Stomach (tissue), 9 donors: ENCODE measurements around the gene TRIM62. TPM values are rescaled to one million over a fixed set of nuclear protein-coding genes. Genes with fewer than 3 reads are reported as not detected.

Experiments used
- DNase-seq, 2 donors: peaks; one replicate each; pipeline versions ENCODE4 v3.0.0 to v3.0.0-alpha.2; 2013 to 2019
- H3K27ac ChIP-seq, 5 donors: fragments of 200-600 bp in 4 of 5; sonication (generic) in 4 of 5; one replicate each; pipeline ENCODE4 v1.5.1; 2013 to 2019; ENCODE audit warnings: mild to moderate bottlenecking in 1 of 5, moderate library complexity in 1 of 5
- H3K27me3 ChIP-seq, 3 donors: fragments of 200-600 bp; sonication (generic); one replicate each; pipeline ENCODE4 v1.5.1; 2017 to 2019; ENCODE audit warnings: mixed run types in 1 of 3
- H3K36me3 ChIP-seq, 4 donors: fragments of 200-600 bp; sonication (generic); 1 replicate in 3 of 4; 2 replicates in 1 of 4; pipeline ENCODE4 v1.5.1; 2016 to 2019
- H3K4me1 ChIP-seq, 4 donors: fragments of 200-600 bp; sonication (generic); one replicate each; pipeline ENCODE4 v1.5.1; 2016 to 2019
- H3K4me3 ChIP-seq, 4 donors: fragments of 200-600 bp; sonication (generic) in 3 of 4; one replicate each; pipeline ENCODE4 v1.5.1; 2016 to 2019; ENCODE audit warnings: mild to moderate bottlenecking in 1 of 4
- H3K9me3 ChIP-seq, 4 donors: fragments of 200-600 bp; sonication (generic); one replicate each; pipeline ENCODE4 v1.5.1; 2016 to 2019
- EP300 ChIP-seq: sonication (generic); formaldehyde crosslinking; IDR thresholded peaks from one replicate; pipeline ENCODE4 v1.6.1; 2017; ENCODE audit warnings: antibody characterized with exemption
- POLR2A ChIP-seq, 4 donors: fragments of 450-650 bp; IDR thresholded peaks; one replicate each; pipeline ENCODE4 v1.6.1; 2016; ENCODE audit warnings: antibody characterized with exemption in 4 of 4, control low read depth in 2 of 4, mild to moderate bottlenecking in 1 of 4, moderate library complexity in 1 of 4
- POLR2AphosphoS5 ChIP-seq, 3 donors: sonication (generic); formaldehyde crosslinking; IDR thresholded peaks; one replicate each; pipeline ENCODE4 v1.6.1; 2016; ENCODE audit warnings: antibody characterized with exemption in 3 of 3
- WGBS, 5 donors: extraction: QIAGEN DNeasy Blood & Tissue Kit in 3 of 5; methylation state at CpG; one replicate each; pipeline versions ENCODE4 v1.1.5 to v1.1.7; 2013 to 2018; 5-methylcytosine and 5-hydroxymethylcytosine counted together
- intact Hi-C: fragments of 100-400 bp; cut with DNase I; formaldehyde crosslinking; loops from one replicate; pipeline ENCODE4 v1.15.1; 2023; ENCODE audit warnings: low total_unique reads
- polyA plus RNA-seq, 3 donors: library from polyadenylated mRNA; stranded (reverse); fragments of 200-250 nt; gene quantifications; one replicate each; pipeline ENCODE4 v1.2.3, GENCODE V29; 2013
- total RNA-seq, 5 donors: library from RNA; depleted of rRNA; stranded (reverse); fragments of >200 nt; gene quantifications; one replicate each; pipeline versions ENCODE4 v1.1.0 to v1.2.3, GENCODE V29; 2014 to 2016
- TF ChIP-seq, protein P1 (sequence below), 7 experiments: fragments of 450-650 bp in 4 of 7; fragments of 200-600 bp in 3 of 7; sonication (generic) in 3 of 7; IDR thresholded peaks; one replicate each; pipeline ENCODE4 v1.5.1; 2016 to 2019; ENCODE audit warnings: antibody characterized with exemption in 7 of 7, control low read depth in 2 of 7, mild to moderate bottlenecking in 1 of 7
- donor health status: healthy with polysubstance abuse.
- donor health status: Bipolar disorder and iron deficiency.
- donor health status: healthy.

TRIM62 gene
- total and polyA plus RNA-seq, 8 donors = 0.76 to 18.1 (median 3.1) TPM

DNA sequence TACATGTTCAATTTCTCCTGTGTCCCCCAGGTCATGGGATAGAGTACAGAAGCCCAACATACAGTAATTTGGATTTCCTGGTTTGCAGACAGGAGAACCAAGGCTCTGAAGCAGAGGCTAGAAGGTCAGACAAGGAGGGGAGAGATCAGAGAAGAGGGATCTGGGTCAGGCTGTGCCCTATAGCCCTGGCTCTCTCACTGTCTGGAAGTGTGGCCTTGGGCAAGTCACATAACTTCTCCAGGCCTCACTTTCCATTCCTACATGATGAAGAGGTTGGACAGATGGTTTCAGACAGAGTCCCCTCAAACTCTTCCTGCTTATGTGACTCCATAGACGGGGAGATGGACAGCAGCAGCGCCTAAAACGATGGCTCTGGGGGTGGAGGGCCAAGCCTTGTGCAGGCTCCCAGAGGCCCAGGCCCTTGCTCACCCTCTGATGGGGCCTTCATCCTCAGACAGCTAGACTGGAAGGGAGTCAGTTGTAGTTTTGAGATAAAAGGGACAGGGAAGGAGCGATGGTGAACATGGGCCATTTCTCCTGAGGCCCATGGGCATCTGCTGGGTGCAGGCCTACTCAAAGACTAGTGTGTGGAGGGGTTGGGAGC, 2.9 kb downstream of the TRIM62 start:
- H3K27me3 ChIP-seq = no peaks in the 10 kb centered on the region
- TF ChIP-seq EP300 (no peak), POLR2AphosphoS5 (IDR thresholded peaks at IDR 0.05) (no peak), POLR2A (IDR thresholded peaks at IDR 0.05) (no peak)
- TF ChIP-seq, protein P1, sequence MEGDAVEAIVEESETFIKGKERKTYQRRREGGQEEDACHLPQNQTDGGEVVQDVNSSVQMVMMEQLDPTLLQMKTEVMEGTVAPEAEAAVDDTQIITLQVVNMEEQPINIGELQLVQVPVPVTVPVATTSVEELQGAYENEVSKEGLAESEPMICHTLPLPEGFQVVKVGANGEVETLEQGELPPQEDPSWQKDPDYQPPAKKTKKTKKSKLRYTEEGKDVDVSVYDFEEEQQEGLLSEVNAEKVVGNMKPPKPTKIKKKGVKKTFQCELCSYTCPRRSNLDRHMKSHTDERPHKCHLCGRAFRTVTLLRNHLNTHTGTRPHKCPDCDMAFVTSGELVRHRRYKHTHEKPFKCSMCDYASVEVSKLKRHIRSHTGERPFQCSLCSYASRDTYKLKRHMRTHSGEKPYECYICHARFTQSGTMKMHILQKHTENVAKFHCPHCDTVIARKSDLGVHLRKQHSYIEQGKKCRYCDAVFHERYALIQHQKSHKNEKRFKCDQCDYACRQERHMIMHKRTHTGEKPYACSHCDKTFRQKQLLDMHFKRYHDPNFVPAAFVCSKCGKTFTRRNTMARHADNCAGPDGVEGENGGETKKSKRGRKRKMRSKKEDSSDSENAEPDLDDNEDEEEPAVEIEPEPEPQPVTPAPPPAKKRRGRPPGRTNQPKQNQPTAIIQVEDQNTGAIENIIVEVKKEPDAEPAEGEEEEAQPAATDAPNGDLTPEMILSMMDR (IDR thresholded peaks at IDR 0.05) = no peak
- H3K36me3 ChIP-seq = peaks cover 0 to 34% (median 15%) of the 10 kb centered on the region in 4 donors
- H3K9me3 ChIP-seq = no peaks in the 10 kb centered on the region
- intact Hi-C loops = no loop called here
- peaks cover 12 to 29% (median 25%) of the 10 kb centered on the region in 4 donors for H3K4me1 ChIP-seq
- DNase-seq = no peak
- no peak overlapping the region for H3K27ac ChIP-seq
- no peak overlapping the region for H3K4me3 ChIP-seq
- 91 to 98% (median 92%) methylated on average over 4 of the region's 4 CpGs for WGBS, 5 donors

DNA sequence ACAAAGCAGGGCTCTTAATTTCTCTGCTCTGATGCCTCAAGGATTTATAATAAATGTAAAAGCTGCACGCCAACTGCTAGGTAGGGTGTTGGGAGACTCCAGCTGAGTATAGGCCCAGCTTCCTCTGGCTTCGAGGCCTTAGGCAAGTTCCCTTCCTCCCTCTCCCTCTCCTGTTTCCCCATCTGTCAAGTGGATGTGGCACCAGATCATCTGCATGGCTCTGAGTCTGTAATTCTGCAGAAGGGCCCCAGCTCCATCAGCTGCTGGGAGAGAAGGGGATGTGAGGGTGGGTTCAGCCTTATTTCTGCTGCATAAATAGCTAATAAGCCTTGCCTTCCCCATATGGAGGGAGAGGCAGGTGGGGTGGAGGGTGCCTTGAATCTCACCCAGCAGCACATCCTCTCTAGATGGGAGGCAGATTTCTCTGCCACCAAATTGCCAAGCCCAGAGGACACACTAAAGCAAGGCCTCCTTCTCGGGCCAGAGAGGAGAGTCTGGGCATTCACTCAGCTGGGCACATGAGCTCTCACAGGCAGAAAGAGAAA, 3.8 kb downstream of the TRIM62 start:
- no peaks in the 10 kb centered on the region for H3K9me3 ChIP-seq
- 67 to 100% (median 81%) methylated on average over 2 to 3 of the region's 3 CpGs for WGBS, 5 donors
- H3K27ac ChIP-seq = no peak overlapping the region
- H3K27me3 ChIP-seq = no peaks in the 10 kb centered on the region
- TF ChIP-seq, protein P1 (IDR thresholded peaks at IDR 0.05) = no peak
- no peak for TF ChIP-seq EP300
- intact Hi-C loops = no loop called here
- H3K4me1 ChIP-seq = peaks cover 12 to 28% (median 25%) of the 10 kb centered on the region in 4 donors
- no peak for DNase-seq
- H3K4me3 ChIP-seq = no peak overlapping the region
- peaks cover 0 to 34% (median 15%) of the 10 kb centered on the region in 4 donors for H3K36me3 ChIP-seq

DNA sequence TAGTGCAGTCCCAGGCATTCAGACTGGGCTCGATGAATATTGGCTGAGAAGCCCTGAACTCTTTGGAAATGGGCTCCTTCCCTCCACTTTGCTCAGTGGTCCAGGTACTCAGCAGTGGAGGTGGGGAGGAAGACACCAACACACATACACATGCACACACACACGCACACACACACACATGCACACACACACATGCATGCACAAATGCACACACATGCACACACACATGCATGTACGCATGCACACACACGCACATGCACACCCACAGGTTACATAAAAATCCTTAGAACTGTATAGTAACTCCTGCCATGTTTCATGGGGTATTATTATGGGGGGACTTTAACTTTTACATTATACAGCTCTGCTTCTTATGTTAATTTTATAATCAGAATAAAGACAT, 5.0 kb downstream of the TRIM62 start:
- no peak for DNase-seq
- H3K4me1 ChIP-seq = peaks cover 5 to 17% (median 15%) of the 10 kb centered on the region in 4 donors
- no peak overlapping the region for H3K27ac ChIP-seq
- H3K4me3 ChIP-seq = no peak overlapping the region
- TF ChIP-seq POLR2AphosphoS5 (IDR thresholded peaks at IDR 0.05) (no peak), EP300 (no peak), POLR2A (IDR thresholded peaks at IDR 0.05) (no peak)
- TF ChIP-seq, protein P1 (IDR thresholded peaks at IDR 0.05) = no peak
- 45 to 76% (median 51%) methylated on average over 4 of the region's 4 CpGs for WGBS, 5 donors
- H3K36me3 ChIP-seq = peaks cover 0 to 34% (median 15%) of the 10 kb centered on the region in 4 donors
- no peaks in the 10 kb centered on the region for H3K27me3 ChIP-seq
- no peaks in the 10 kb centered on the region for H3K9me3 ChIP-seq
- intact Hi-C loops = no loop called here

DNA sequence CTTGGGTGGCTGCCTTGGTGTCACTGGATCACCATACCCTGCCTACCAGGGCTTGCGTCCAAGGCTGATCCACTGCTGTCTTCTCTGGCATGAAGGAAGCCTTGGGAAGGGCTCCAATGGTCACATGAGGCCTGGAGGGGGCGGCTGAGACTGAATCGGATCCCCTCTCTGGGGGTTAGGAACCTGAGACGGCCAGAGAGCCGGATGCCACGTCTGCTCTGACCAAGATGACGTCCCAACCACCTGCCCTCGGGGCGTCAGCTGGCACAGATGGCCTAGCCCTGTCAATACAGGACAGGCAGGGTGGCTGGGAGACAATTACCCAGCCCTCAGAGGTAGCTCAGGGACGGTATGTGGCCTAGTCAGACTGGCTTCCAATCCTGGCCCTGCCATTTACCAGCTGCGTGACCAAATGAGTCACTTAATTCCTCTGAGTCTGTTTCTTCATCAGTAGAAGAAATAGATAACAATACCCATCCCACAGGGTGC, 5.4 kb downstream of the TRIM62 start:
- no peak overlapping the region for H3K27ac ChIP-seq
- no peak overlapping the region for H3K4me3 ChIP-seq
- peaks cover 0 to 37% (median 15%) of the 10 kb centered on the region in 4 donors for H3K36me3 ChIP-seq
- TF ChIP-seq POLR2A (IDR thresholded peaks at IDR 0.05) = no peak
- no peak for TF ChIP-seq POLR2AphosphoS5 (IDR thresholded peaks at IDR 0.05)
- TF ChIP-seq EP300 = no peak
- TF ChIP-seq, protein P1 (IDR thresholded peaks at IDR 0.05) = no peak
- no peaks in the 10 kb centered on the region for H3K9me3 ChIP-seq
- intact Hi-C loops = no loop called here
- 74 to 88% (median 80%) methylated on average over 2 to 11 of the region's 11 CpGs for WGBS, 5 donors
- no peak for DNase-seq
- no peaks in the 10 kb centered on the region for H3K27me3 ChIP-seq
- H3K4me1 ChIP-seq = peaks cover 5 to 14% (median 14%) of the 10 kb centered on the region in 4 donors
